Lung (tissue), 12 donors: ENCODE measurements around the gene DNLZ. TPM values are rescaled to one million over a fixed set of nuclear protein-coding genes. Genes with fewer than 3 reads are reported as not detected.

ENCODE experiments used
- ATAC-seq: fragments of 200-7000 bp; cut with Tn5 transposase; one replicate; pipeline ENCODE4 v1.9.1; 2020; ENCODE audit warnings: moderate number of reproducible peaks; ENCODE audit not compliant: insufficient read depth, low FRiP score
- DNase-seq, 3 donors: peaks; one replicate each; pipeline ENCODE4 v3.0.0-alpha.2; 2013 to 2017
- H3K27ac ChIP-seq, 2 donors: one replicate each; pipeline ENCODE4 v1.5.1; 2013; ENCODE audit warnings: mild to moderate bottlenecking in 2 of 2, moderate library complexity in 2 of 2, control low read depth in 1 of 2, inconsistent platforms in 1 of 2, low read depth in 1 of 2, low read length in 1 of 2
- H3K27me3 ChIP-seq, 3 donors: one replicate each; pipeline ENCODE4 v1.5.1; 2013; ENCODE audit warnings: low read length in 2 of 3; ENCODE audit not compliant: control insufficient read depth in 3 of 3, insufficient read depth in 3 of 3
- H3K36me3 ChIP-seq, 4 donors: one replicate each; pipeline ENCODE4 v1.5.1; 2013; ENCODE audit warnings: low read length in 4 of 4, mild to moderate bottlenecking in 1 of 4, moderate library complexity in 1 of 4; ENCODE audit not compliant: control insufficient read depth in 4 of 4, insufficient read depth in 4 of 4
- H3K4me1 ChIP-seq, 5 donors: one replicate each; pipeline ENCODE4 v1.5.1; 2013; ENCODE audit warnings: low read length in 5 of 5, mild to moderate bottlenecking in 2 of 5, moderate library complexity in 1 of 5; ENCODE audit not compliant: control insufficient read depth in 5 of 5, insufficient read depth in 5 of 5
- H3K4me3 ChIP-seq: one replicate; pipeline ENCODE4 v1.5.1; 2013; ENCODE audit warnings: mild to moderate bottlenecking, control low read depth, moderate library complexity
- H3K9ac ChIP-seq, 2 donors: one replicate each; pipeline ENCODE4 v1.5.1; 2013; ENCODE audit warnings: low read length in 2 of 2, control low read depth in 1 of 2; ENCODE audit not compliant: insufficient read depth in 1 of 2
- H3K9me3 ChIP-seq, 4 donors: one replicate each; pipeline ENCODE4 v1.5.1; 2013; ENCODE audit warnings: low read length in 3 of 4, mild to moderate bottlenecking in 1 of 4, moderate library complexity in 1 of 4; ENCODE audit not compliant: control insufficient read depth in 4 of 4, insufficient read depth in 3 of 4
- WGBS, 2 donors: extraction: QIAGEN DNeasy Blood & Tissue Kit; methylation state at CpG; one replicate each; pipeline ENCODE4 v1.1.7; 2013; 5-methylcytosine and 5-hydroxymethylcytosine counted together
- polyA plus RNA-seq, 2 donors: library from polyadenylated mRNA; stranded (reverse); fragments of 200-250 nt; gene quantifications; one replicate each; pipeline ENCODE4 v1.2.1, GENCODE V29; 2013
- total RNA-seq, 2 donors: library from RNA; depleted of rRNA in 1 of 2; stranded (reverse); fragments of >200 nt in 1 of 2; gene quantifications; one replicate each; pipeline ENCODE4 v1.2.1, GENCODE V29; 2014 to 2021
- TF ChIP-seq, protein P1 (sequence below): IDR thresholded peaks from 2 replicates; pipeline ENCODE4 v1.5.1; 2012; ENCODE audit warnings: mild to moderate bottlenecking; ENCODE audit errors: control extremely low read depth, extremely low read depth
- donor health status: control.
- donor health status: control.
- donor health status: Bipolar disorder and iron deficiency.
- donor health status: healthy.
- donor health status: DM: yes; HTN: yes; CAD: no.

The DNLZ gene
- total and polyA plus RNA-seq, 4 donors: 7.7 to 34.3 (median 16.8) TPM

DNA sequence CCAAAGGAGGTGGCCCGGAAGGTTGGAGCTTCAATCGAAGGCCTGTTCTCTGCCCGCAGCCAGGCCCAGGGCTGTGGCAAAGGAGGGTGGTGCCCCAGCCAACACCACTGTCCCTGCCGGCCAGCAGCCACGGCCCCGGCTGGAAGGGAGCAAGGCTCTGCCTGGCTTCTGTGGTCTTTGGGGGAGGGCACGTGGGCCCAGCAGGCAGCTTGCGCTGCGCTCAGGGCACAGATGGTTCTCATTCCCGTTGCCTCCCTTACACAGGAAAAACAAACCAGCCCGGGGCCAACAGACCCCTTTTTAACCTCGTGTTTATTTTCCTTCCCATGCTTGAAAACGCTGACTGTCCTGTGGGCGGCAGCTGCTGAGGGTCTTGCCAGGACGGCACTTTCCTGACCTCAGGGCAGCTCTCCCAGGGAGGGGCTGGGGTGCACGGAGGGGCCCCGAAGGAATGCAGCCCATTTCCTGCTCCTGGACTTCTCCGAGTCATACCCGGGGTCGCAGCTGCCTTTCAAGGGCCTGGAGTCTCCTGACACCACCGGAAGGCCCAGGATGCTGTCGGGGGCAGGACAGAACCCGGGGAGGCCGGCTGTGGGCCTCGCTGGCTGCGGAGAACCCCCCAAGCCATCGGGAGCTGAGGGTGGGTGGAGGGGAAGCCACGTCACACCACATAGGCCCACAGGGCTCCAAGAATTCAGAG lies 37.3 kb downstream of the DNLZ start:
- WGBS, 2 donors: 14 to 32% methylated on average over 25 to 28 of the region's 28 CpGs
- H3K36me3 ChIP-seq: peaks cover 0 to 2% (median 0%) of the 10 kb centered on the region in 4 donors
- peak overlapping the region in 1 of 2 donors; percentile 25 for H3K9ac ChIP-seq
- DNase-seq (peak; percentile 95 to 98 (median 96)), ATAC-seq (no peak)
- TF ChIP-seq, protein P1, sequence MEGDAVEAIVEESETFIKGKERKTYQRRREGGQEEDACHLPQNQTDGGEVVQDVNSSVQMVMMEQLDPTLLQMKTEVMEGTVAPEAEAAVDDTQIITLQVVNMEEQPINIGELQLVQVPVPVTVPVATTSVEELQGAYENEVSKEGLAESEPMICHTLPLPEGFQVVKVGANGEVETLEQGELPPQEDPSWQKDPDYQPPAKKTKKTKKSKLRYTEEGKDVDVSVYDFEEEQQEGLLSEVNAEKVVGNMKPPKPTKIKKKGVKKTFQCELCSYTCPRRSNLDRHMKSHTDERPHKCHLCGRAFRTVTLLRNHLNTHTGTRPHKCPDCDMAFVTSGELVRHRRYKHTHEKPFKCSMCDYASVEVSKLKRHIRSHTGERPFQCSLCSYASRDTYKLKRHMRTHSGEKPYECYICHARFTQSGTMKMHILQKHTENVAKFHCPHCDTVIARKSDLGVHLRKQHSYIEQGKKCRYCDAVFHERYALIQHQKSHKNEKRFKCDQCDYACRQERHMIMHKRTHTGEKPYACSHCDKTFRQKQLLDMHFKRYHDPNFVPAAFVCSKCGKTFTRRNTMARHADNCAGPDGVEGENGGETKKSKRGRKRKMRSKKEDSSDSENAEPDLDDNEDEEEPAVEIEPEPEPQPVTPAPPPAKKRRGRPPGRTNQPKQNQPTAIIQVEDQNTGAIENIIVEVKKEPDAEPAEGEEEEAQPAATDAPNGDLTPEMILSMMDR: no peak
- peaks cover 0 to 2% (median 0%) of the 10 kb centered on the region in 4 donors for H3K9me3 ChIP-seq
- H3K27ac ChIP-seq: peak overlapping the region in 1 of 2 donors; percentile 87
- no peak overlapping the region for H3K4me3 ChIP-seq
- peaks cover 10 to 59% (median 28%) of the 10 kb centered on the region in 5 donors for H3K4me1 ChIP-seq
- no peaks in the 10 kb centered on the region for H3K27me3 ChIP-seq

- no peak overlapping the region for H3K9ac ChIP-seq
Observed at GRCh38 chr9:136325358-136325757, 38.2 kb downstream of the DNLZ start.

GRCh38 chr9:136324501-136325300 lies 38.8 kb downstream of the DNLZ start:
- no peak overlapping the region for H3K9ac ChIP-seq
- no peaks in the 10 kb centered on the region for H3K36me3 ChIP-seq
- peaks cover 10 to 49% (median 24%) of the 10 kb centered on the region in 5 donors for H3K4me1 ChIP-seq
- peaks cover 0 to 2% (median 0%) of the 10 kb centered on the region in 4 donors for H3K9me3 ChIP-seq
- no peaks in the 10 kb centered on the region for H3K27me3 ChIP-seq
- peak overlapping the region; percentile 38 to 87 for H3K27ac ChIP-seq
- H3K4me3 ChIP-seq: no peak overlapping the region
- ATAC-seq (no peak), DNase-seq (peak in 2 of 3 donors; percentile 47 to 56)
- TF ChIP-seq, protein P1: no peak
- 65 to 71% methylated on average over 24 of the region's 24 CpGs for WGBS, 2 donors

More at GRCh38 chr9:136325358-136325757, 38.2 kb downstream of the DNLZ start:
- Histone ChIP-seq H3K4me1 (peaks cover 10 to 55% (median 27%) of the 10 kb centered on the region in 5 donors), H3K4me3 (no peak overlapping the region), H3K27ac (peak overlapping the region in 1 of 2 donors; percentile 87), H3K36me3 (no peaks in the 10 kb centered on the region), H3K27me3 (no peaks in the 10 kb centered on the region), H3K9me3 (peaks cover 0 to 2% (median 0%) of the 10 kb centered on the region in 4 donors)
- no peak for DNase-seq
- TF ChIP-seq, protein P1: no peak
- no peak for ATAC-seq
- 91 to 93% methylated on average over 13 of the region's 13 CpGs for WGBS, 2 donors
